Fibroblast of lung (primary cell): ENCODE data around the gene TRAF2. TPM values are rescaled to one million over a fixed set of nuclear protein-coding genes. Genes with fewer than 3 reads are reported as not detected.
"Not testable (repeated sequence)": the region's sequence is repeated elsewhere in the genome, so short reads cannot be mapped to it uniquely, and the experiment has no call there.

Experiments used
- DNase-seq, 2 donors: peaks; one replicate each; pipeline versions ENCODE4 v3.0.0 to v3.0.0-alpha.2; 2010; ENCODE audit warnings: low read depth in 2 of 2
- H2AFZ ChIP-seq: 2 replicates; pipeline ENCODE4 v1.5.1; 2012; ENCODE audit warnings: low read length, control low read depth, inconsistent platforms
- H3K27ac ChIP-seq: 2 replicates; pipeline ENCODE4 v1.5.1; 2011; ENCODE audit warnings: low read length, control low read depth; ENCODE audit not compliant: insufficient read depth
- H3K27me3 ChIP-seq: 2 replicates; pipeline ENCODE4 v1.5.1; 2011; ENCODE audit warnings: mild to moderate bottlenecking, low read length; ENCODE audit not compliant: control insufficient read depth, insufficient read depth
- H3K36me3 ChIP-seq: 2 replicates; pipeline ENCODE4 v1.5.1; 2011; ENCODE audit warnings: low read length; ENCODE audit not compliant: control insufficient read depth, insufficient read depth
- H3K4me1 ChIP-seq: 2 replicates; pipeline ENCODE4 v1.5.1; 2011; ENCODE audit warnings: low read length; ENCODE audit not compliant: control insufficient read depth, insufficient read depth; ENCODE audit errors: extremely low read depth
- H3K4me2 ChIP-seq: 2 replicates; pipeline ENCODE4 v1.5.1; 2011; ENCODE audit warnings: low read length, control low read depth; ENCODE audit not compliant: insufficient read depth; ENCODE audit errors: extremely low read depth
- H3K4me3 ChIP-seq, 4 experiments: fragments of 200-600 bp in 1 of 4; sonication (generic) in 1 of 4; replicated peaks in 1 of 4; 2 replicates each; pipeline ENCODE4 v1.5.1; 2011 to 2016; ENCODE audit warnings: low read length in 4 of 4, low read depth in 3 of 4, mild to moderate bottlenecking in 3 of 4, control low read depth in 2 of 4, inconsistent platforms in 1 of 4, mixed read lengths in 1 of 4; ENCODE audit not compliant: insufficient read depth in 1 of 4; ENCODE audit errors: control extremely low read depth in 1 of 4
- H3K79me2 ChIP-seq: 2 replicates; pipeline ENCODE4 v1.5.1; 2012; ENCODE audit warnings: mild to moderate bottlenecking, low read length, inconsistent platforms; ENCODE audit not compliant: control insufficient read depth, insufficient read depth
- H3K9ac ChIP-seq: 2 replicates; pipeline ENCODE4 v1.5.1; 2011; ENCODE audit warnings: mild to moderate bottlenecking, low read length, control low read depth; ENCODE audit not compliant: insufficient read depth
- H3K9me3 ChIP-seq: 2 replicates; pipeline ENCODE4 v1.5.1; 2012; ENCODE audit warnings: low read depth, low read length; ENCODE audit not compliant: control insufficient read depth, insufficient read depth
- H4K20me1 ChIP-seq: 2 replicates; pipeline ENCODE4 v1.5.1; 2011; ENCODE audit warnings: low read length; ENCODE audit not compliant: control insufficient read depth, insufficient read depth; ENCODE audit errors: extremely low read depth
- CTCF ChIP-seq, 2 donors: IDR thresholded peaks in 1 of 2; conservative IDR thresholded peaks in 1 of 2; 1 replicate in 1 of 2; 2 replicates in 1 of 2; pipeline ENCODE4 v1.5.1; 2011 to 2012; ENCODE audit warnings: low read length in 2 of 2, control low read depth in 1 of 2, inconsistent platforms in 1 of 2, low read depth in 1 of 2, mild to moderate bottlenecking in 1 of 2
- EZH2 ChIP-seq: IDR thresholded peaks from 2 replicates; pipeline ENCODE4 v1.5.1; 2012; ENCODE audit warnings: low read length, control low read depth, mild to moderate bottlenecking; ENCODE audit errors: missing control alignments
- polyA plus RNA-seq, 2 donors: library from polyadenylated mRNA; depleted of rRNA in 1 of 2; stranded (reverse) in 1 of 2; unstranded in 1 of 2; fragments of >200 nt; gene quantifications; 2 replicates each; pipeline ENCODE4 v1.2.1, GENCODE V29; 2011 to 2012; ENCODE audit warnings: missing spikeins in 1 of 2
- total RNA-seq: library from RNA; depleted of rRNA; stranded (reverse); fragments of >200 nt; gene quantifications from 2 replicates; pipeline ENCODE4 v1.2.1, GENCODE V29; 2014

Gene TRAF2
- total and polyA plus RNA-seq, 2 donors (not counting 1 experiment from before 2014, with no cell fraction given) = 3.7 to 8.4 TPM

GRCh38 chr9:136863623-136864273, 22.6 kb upstream of the TRAF2 start:
- Histone ChIP-seq H3K4me3 (no peak overlapping the region), H3K4me1 (peaks cover 7% of the 10 kb centered on the region), H3K79me2 (peaks cover 18% of the 10 kb centered on the region), H3K36me3 (peaks cover 23% of the 10 kb centered on the region), H3K9ac (no peak overlapping the region), H4K20me1 (no peaks in the 10 kb centered on the region), H3K9me3 (no peaks in the 10 kb centered on the region), H3K27me3 (no peaks in the 10 kb centered on the region), H3K27ac (no peak overlapping the region), H2AFZ (no peak overlapping the region), H3K4me2 (no peak overlapping the region)
- DNase-seq = no peak
- no peak for TF ChIP-seq EZH2
- no peak for TF ChIP-seq CTCF (conservative IDR thresholded peaks at IDR 0.05 in 1 of 2, IDR thresholded peaks at IDR 0.05 in 1 of 2; ENCODE audit: low read depth in 1 of 2, low read length in 2 of 2)

- H3K4me2 ChIP-seq = peak overlapping the region; percentile 85
- peak overlapping the region; percentile 87 for H3K9ac ChIP-seq
- H3K27me3 ChIP-seq = no peaks in the 10 kb centered on the region
- H3K9me3 ChIP-seq = no peaks in the 10 kb centered on the region
- no peak for DNase-seq
- H3K36me3 ChIP-seq = peaks cover 21% of the 10 kb centered on the region
- H3K27ac ChIP-seq = no peak overlapping the region
- H3K79me2 ChIP-seq = peaks cover 18% of the 10 kb centered on the region
- no peaks in the 10 kb centered on the region for H4K20me1 ChIP-seq
- H2AFZ ChIP-seq = no peak overlapping the region
- H3K4me1 ChIP-seq = peaks cover 4% of the 10 kb centered on the region
- peak overlapping the region; percentile 40 to 81 (median 74) for H3K4me3 ChIP-seq
- TF ChIP-seq EZH2 (no peak), CTCF (conservative IDR thresholded peaks at IDR 0.05 in 1 of 2, IDR thresholded peaks at IDR 0.05 in 1 of 2; ENCODE audit: low read depth in 1 of 2, low read length in 2 of 2) (no peak)
Observed at GRCh38 chr9:136865041-136865767, 21.1 kb upstream of the TRAF2 start.

- TF ChIP-seq EZH2 = no peak
- TF ChIP-seq CTCF (conservative IDR thresholded peaks at IDR 0.05 in 1 of 2, IDR thresholded peaks at IDR 0.05 in 1 of 2; ENCODE audit: low read depth in 1 of 2, low read length in 2 of 2) = no peak
- Histone ChIP-seq H2AFZ (no peak overlapping the region), H3K4me3 (peak overlapping the region; percentile 67 to 81 (median 75)), H3K9me3 (no peaks in the 10 kb centered on the region), H3K9ac (peak overlapping the region; percentile 87), H3K79me2 (peaks cover 18% of the 10 kb centered on the region), H3K4me1 (peaks cover 4% of the 10 kb centered on the region), H3K4me2 (peak overlapping the region; percentile 13), H3K36me3 (peaks cover 21% of the 10 kb centered on the region), H3K27ac (peak overlapping the region; percentile 77), H3K27me3 (no peaks in the 10 kb centered on the region), H4K20me1 (no peaks in the 10 kb centered on the region)
- DNase-seq = no peak
Observed at GRCh38 chr9:136865768-136866103, 20.6 kb upstream of the TRAF2 start.

- DNase-seq, H3K27me3 ChIP-seq, H2AFZ ChIP-seq, H3K4me1 ChIP-seq, H3K9ac ChIP-seq, H3K9me3 ChIP-seq, H4K20me1 ChIP-seq: not testable (repeated sequence)
- H3K27ac ChIP-seq = peak overlapping the region; percentile 64
- H3K4me2 ChIP-seq = peak overlapping the region; percentile 44
- H3K36me3 ChIP-seq = peaks cover 13% of the 10 kb centered on the region
- H3K4me3 ChIP-seq = peak overlapping the region; percentile 36 to 81 (median 65)
- H3K79me2 ChIP-seq = peaks cover 18% of the 10 kb centered on the region
Observed at GRCh38 chr9:136866898-136867421, 19.4 kb upstream of the TRAF2 start.
